Motor neuron (in vitro differentiated cells): ENCODE measurements around the gene CRHR1. TPM values are rescaled to one million over a fixed set of nuclear protein-coding genes. Genes with fewer than 3 reads are reported as not detected.

Source experiments
- ATAC-seq, 8 experiments: fragments of 200-7000 bp; cut with Tn5 transposase; replicated peaks in 6 of 8; 2 replicates each; pipeline ENCODE4 v1.8.0; 2021; ENCODE audit warnings: mild to moderate bottlenecking in 8 of 8, moderate library complexity in 8 of 8
- H3K27ac ChIP-seq, 2 donors: fragments of 250-450 bp; sonication (Bioruptor Pico); 2 replicates each; pipeline ENCODE4 v1.9.0; 2021; ENCODE audit warnings: antibody characterized with exemption in 2 of 2, mild to moderate bottlenecking in 2 of 2, moderate library complexity in 1 of 2
- H3K4me1 ChIP-seq, 2 donors: fragments of 250-450 bp; sonication (Bioruptor Pico); replicated peaks in 1 of 2; 2 replicates each; pipeline ENCODE4 v1.6.1; 2021; ENCODE audit warnings: antibody characterized with exemption in 2 of 2, mild to moderate bottlenecking in 2 of 2, moderate library complexity in 1 of 2
- H3K4me3 ChIP-seq, 5 donors: fragments of 250-450 bp; sonication (Bioruptor Pico); 2 replicates each; pipeline ENCODE4 v1.9.0; 2021; ENCODE audit warnings: antibody characterized with exemption in 5 of 5, mild to moderate bottlenecking in 5 of 5, moderate library complexity in 4 of 5
- WGBS, 10 experiments: fragments of 450-650 bp; shearing (Covaris generic); methylation state at CpG; one replicate each; pipeline ENCODE4 v1.0.0; 2022; 5-methylcytosine and 5-hydroxymethylcytosine counted together
- in situ Hi-C, 9 experiments: fragments of 400-800 bp; cut with MboI; loops; one replicate each; pipeline ENCODE4 v1.15.0; 2021; ENCODE audit warnings: low sequenced_read_pairs in 9 of 9, low pct_unique_long_range_greater_than_20kb in 2 of 9; ENCODE audit not compliant: unreplicated experiment in 9 of 9
- total RNA-seq, 8 experiments: library from RNA; unstranded; fragments of 300-600 nt; gene quantifications; 2 replicates each; pipeline versions ENCODE4 v1.2.3 to v1.2.4, GENCODE V29; 2022

The CRHR1 gene
- total RNA-seq, 8 experiments from 2014 or later = 0.21 to 10.3 (median 1.7) TPM; not detected in 1

DNA sequence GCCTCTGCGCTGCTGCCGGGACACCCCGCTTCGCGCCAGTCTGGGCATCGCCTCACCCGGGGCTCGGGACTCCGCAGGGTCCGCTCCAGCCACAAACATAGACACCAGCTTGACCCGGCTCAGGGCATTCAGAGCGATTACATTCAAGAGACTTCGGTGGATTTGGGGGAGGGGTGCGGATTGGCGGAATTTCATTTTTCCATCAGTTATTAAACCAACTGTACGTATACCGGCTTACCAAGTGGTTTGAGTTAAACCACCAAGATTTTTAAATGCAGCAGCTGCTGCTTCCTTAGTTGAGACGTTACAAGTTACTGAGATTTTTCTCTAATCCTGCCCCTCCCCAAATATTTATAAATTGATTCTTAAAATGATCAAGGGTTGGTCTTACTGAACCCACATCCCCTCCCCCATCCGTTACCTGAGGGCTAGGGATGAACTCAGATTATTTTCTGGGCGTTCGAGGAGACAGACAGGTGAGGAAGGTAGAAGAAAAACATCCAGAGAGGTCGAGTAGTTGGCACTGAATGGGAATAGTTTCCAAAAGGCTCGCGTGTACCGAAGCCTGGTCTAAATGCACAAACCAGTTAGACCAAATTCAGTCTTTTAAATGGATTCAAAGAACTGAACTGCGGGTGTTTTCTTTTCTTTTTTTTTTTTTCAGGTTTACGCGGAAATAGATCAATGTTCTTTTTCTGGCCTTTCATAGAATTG lies 1.5 kb downstream of the CRHR1 start:
- Histone ChIP-seq H3K27ac (no peak overlapping the region), H3K4me1 (peaks cover 0 to 7% of the 10 kb centered on the region in 2 donors), H3K4me3 (peak overlapping the region; percentile 53 to 73 (median 59))
- no peak for ATAC-seq
- 31 to 81% (median 47%) methylated on average over 2 to 25 of the region's 28 CpGs for WGBS, 10 experiments
- in situ Hi-C loops = no loop called here

DNA sequence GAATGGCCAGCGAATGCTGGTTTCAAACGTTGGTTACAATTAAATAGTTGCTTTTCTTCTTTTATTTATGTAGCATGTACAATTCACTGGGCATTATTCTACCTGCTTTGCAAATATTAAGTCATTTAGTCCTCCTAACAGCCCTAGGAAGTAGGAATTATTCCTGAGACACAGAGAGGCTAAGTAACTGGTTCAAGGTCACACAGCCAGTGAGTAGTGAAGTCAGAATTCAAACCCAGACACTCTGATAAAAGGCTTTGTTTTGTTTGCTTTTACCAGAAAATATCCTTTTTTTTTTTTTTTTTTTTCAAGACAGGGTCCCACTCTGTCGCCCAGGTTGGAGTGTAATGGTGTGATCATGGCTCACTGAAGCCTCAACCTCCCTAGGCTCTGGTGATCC lies 2.2 kb downstream of the CRHR1 start:
- no peak overlapping the region for H3K27ac ChIP-seq
- in situ Hi-C loops = no loop called here
- 50 to 100% (median 63%) methylated on average over 1 to 3 of the region's 3 CpGs for WGBS, 10 experiments
- H3K4me1 ChIP-seq = peaks cover 0 to 7% of the 10 kb centered on the region in 2 donors
- ATAC-seq = no peak
- H3K4me3 ChIP-seq = no peak overlapping the region

DNA sequence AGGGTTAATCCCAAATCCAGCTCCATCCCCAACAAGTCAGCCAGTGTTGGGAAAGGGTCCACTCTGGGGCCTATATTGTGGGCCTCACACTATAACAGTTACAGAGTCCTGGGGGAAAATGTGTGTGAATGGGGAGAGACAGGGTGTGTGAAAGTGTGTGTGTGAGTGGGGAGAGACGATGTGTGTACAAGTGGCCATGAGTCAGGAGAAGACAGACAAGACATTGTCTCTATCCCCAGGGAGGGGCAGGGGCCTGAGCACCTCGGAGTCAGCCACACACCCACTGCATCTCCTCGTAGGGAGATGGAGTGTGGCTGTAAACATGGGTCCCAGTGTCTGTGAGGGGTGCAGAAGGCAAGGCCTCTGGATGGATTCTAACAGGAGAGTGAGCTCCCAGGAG lies 2.9 kb downstream of the CRHR1 start:
- in situ Hi-C loops = no loop called here
- Histone ChIP-seq H3K4me3 (no peak overlapping the region), H3K4me1 (peaks cover 0 to 7% of the 10 kb centered on the region in 2 donors), H3K27ac (no peak overlapping the region)
- 17 to 86% (median 25%) methylated on average over 1 to 2 of the region's 3 CpGs; no CpG with 5 or more reads in 4 of the 10 experiments for WGBS, 10 experiments
- ATAC-seq = no peak

DNA sequence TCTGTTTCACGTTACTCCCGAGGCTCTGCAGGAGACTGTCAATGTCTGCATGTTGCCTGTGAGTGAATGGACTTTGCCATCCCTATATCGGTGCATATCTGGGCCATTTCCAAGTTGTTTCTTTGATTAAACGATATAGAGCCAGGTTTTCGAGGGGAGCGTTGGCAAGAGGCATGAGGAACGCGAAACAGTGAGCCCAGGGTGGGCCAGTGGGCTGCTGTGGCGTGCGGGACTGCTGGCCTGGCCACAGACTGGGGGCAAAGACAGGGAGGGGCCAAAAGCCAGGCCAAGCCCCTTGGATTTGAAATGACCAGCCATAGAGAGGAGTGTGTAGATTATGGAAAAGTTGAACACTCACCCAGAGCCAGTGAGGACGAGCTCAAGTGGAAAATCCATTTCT lies 3.5 kb downstream of the CRHR1 start:
- no peak overlapping the region for H3K27ac ChIP-seq
- H3K4me3 ChIP-seq = no peak overlapping the region
- in situ Hi-C loops = no loop called here
- H3K4me1 ChIP-seq = peaks cover 0 to 7% of the 10 kb centered on the region in 2 donors
- ATAC-seq = no peak
- 37 to 80% (median 64%) methylated on average over 1 to 7 of the region's 11 CpGs; no CpG with 5 or more reads in 3 of the 10 experiments for WGBS, 10 experiments

DNA sequence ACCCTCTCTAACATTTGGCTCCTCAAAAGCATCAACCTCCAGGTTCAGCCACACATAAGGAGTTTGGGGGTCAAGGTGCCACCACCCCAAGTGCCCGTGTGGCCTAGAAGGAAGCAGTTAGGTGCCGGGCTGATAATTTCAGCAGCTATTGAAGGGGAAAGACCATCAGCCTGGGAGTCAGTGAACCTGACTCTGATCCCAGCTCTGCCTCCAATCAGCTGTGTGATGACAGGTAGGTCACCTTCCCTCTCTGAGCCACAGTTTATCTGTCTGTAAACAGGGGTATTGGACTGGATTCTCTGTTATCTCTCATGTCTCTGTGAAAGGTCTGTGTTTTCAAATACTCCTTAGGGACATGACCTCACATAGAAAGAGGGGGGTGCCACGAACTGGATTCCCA lies 3.9 kb downstream of the CRHR1 start:
- H3K4me3 ChIP-seq = no peak overlapping the region
- ATAC-seq = no peak
- H3K4me1 ChIP-seq = peaks cover 0 to 7% of the 10 kb centered on the region in 2 donors
- WGBS, 10 experiments = 20 to 90% (median 40%) methylated on average over 1 of the region's 3 CpGs; no CpG with 5 or more reads in 7 of the 10 experiments
- in situ Hi-C loops = no loop called here
- H3K27ac ChIP-seq = no peak overlapping the region

DNA sequence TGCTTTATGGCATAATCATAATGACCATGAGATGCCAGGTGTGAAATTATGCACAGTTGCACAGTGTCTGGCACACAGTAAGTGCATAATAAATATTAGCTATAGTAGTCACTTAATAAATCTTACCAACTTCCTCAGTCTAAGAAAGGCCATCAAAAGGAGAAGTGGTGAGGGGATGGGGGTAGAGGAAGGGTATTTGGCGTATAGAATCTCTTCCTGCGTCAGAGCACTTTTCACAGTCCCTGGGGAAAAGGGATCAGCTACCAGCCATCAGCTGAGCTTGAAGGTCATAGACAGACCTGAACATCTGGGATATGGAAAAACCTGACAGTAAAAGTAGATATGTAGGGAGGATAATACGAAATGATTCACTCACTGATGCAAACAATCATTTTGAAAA lies 5.8 kb downstream of the CRHR1 start:
- H3K4me3 ChIP-seq = no peak overlapping the region
- ATAC-seq = no peak
- H3K27ac ChIP-seq = no peak overlapping the region
- H3K4me1 ChIP-seq = peaks cover 0 to 7% of the 10 kb centered on the region in 2 donors
- WGBS, 10 experiments = 0 to 88% (median 50%) methylated on average over 1 to 3 of the region's 3 CpGs; no CpG with 5 or more reads in 3 of the 10 experiments
- in situ Hi-C loops = no loop called here

DNA sequence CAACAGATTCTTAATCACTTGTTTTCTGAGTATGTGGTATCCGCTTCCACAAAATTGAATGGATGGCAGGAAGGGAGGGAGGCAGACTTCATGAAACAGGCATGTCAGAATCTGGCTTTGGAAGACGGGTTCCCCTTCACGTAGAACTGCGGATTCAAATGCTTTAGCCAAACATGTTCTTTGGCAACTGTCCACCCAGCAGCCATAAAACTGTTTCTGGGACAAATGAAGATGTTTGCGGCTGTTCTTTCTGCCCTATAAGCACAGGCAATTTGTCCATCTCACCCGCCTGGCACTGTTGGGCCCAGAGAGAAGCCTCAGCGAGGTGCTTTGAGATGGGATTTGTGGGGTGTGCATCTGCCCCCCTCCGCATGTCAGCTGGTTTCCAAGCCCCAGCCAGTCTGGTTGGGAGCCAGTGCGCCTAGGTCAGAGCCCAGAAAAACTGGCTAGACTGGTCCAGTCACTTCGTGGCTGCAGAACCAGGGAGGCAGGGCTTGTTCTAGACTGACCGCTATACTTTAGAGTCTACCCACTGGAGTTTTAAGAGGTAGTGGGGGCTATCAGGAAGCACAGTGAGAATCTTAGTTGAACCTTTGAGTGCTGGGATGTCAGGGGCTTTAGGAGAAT lies 6.3 kb downstream of the CRHR1 start:
- no peak overlapping the region for H3K4me3 ChIP-seq
- in situ Hi-C loops = no loop called here
- H3K27ac ChIP-seq = no peak overlapping the region
- peaks cover 0 to 3% of the 10 kb centered on the region in 2 donors for H3K4me1 ChIP-seq
- ATAC-seq = no peak
- WGBS, 10 experiments = 0 to 100% (median 37%) methylated on average over 1 to 5 of the region's 11 CpGs

DNA sequence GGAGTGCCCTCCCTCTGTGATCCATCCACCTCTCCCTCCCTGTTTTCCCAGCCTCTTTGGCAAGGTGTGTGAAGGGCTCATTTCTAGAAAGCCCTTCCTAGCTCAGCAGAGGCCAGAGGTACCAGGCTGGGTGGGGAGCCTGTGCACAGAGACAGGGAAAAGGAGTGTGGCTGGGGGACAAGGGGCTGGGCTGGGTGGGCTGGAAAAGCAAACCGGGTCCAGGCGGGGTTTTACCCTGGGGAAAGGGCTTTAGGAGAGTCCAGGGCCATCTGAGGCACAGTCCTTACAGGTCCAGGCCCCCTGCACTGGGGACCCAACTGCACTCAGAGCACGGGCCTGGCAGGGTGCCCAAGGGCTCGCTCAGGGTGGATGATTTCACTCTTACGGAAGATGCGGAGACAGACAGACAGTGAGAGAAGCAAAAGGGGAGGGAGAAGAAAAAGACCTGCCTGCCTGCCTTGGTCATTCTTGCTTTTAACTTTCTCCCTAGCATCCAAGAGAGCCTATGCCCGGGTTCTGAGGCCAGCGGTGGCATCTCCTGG lies 7.0 kb downstream of the CRHR1 start:
- Histone ChIP-seq H3K4me1 (no peaks in the 10 kb centered on the region), H3K27ac (no peak overlapping the region), H3K4me3 (no peak overlapping the region)
- WGBS, 10 experiments = 60 to 70% (median 60%) methylated on average over 1 to 2 of the region's 8 CpGs; no CpG with 5 or more reads in 7 of the 10 experiments
- in situ Hi-C loops = no loop called here
- peak in 1 of 8 experiments; percentile 47 for ATAC-seq

DNA sequence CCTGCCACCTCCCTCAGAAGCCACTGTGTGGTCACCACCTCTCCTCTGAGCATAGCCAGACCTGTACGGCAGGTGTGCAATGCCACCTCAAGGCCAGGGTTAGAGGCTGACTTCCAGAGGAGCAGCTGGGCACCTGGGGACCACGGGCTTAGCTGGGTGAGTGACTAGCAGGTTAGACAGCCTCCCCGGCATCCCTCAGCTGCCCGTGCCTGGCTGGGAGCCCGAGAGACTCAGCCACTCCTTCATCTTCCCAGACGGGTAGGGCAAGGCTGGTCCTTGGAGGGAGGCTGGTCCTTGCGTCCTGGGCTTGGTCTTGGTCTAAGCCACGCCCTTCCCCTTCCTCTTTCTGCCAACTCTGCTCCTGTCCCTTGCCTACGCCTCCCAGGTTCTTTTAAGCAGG lies 7.8 kb downstream of the CRHR1 start:
- Histone ChIP-seq H3K4me3 (no peak overlapping the region), H3K4me1 (no peaks in the 10 kb centered on the region), H3K27ac (no peak overlapping the region)
- 0 to 78% (median 60%) methylated on average over 1 to 6 of the region's 9 CpGs; no CpG with 5 or more reads in 3 of the 10 experiments for WGBS, 10 experiments
- in situ Hi-C loops = no loop called here
- no peak for ATAC-seq

DNA sequence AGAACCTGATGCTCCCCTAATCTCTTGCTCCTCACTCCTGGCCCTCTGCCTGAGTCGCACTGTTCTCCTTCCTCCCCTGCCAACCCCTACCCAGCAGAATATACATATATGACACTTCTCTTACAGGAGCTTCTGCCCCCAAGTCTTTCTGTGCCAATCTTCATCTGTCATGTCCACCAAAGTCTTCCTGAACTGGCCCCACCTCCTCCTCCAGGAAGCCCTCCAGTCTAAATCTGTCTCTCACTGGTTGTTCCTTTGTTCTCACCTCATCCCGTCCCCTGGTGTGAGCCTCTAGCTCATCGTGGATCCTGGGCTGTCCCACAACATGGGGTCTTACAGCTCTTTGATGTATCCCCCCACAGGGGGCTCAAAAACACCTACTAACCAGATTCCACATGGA lies 8.3 kb downstream of the CRHR1 start:
- Histone ChIP-seq H3K4me3 (no peak overlapping the region), H3K27ac (no peak overlapping the region), H3K4me1 (no peaks in the 10 kb centered on the region)
- in situ Hi-C loops = no loop called here
- no peak for ATAC-seq
- WGBS, 10 experiments = 0 to 88% (median 49%) methylated on average over 1 to 2 of the region's 3 CpGs; no CpG with 5 or more reads in 5 of the 10 experiments

DNA sequence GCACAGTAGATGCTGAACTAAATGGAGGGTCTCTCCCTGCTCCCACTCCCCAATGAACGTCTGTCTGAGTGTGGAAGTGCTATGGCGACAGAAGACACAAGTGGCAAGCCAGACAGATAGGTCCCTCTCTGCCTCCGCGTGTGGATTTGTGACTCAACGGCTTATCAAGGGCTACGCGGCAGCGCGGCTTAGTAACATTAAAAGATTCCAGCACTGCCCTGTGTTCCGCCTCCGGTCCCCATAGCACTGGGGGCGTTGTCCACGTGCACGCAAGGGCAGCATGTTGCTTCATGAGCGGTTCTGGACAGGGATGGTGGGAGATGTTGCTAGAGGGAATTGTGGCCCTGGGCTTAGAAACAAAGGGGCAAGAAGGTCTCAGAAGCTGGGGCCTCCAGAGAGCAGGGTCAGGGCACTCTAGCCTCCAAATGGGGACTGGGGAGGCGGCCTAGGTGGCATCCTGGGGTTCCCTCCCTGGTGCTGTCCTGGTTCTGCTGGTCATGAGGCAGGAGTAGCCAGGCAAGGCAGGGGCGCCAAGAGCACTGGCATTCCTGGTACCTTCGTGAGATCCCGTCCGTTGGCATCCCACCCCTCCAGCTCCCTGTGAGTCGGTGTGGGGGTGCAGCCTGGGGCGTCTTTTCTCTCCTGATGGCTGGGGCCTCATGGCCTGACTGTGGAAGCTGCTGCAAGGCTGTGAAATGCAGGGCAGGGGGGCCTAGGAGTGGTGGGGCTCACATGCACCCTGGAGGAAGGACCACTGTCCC lies 9.1 kb downstream of the CRHR1 start:
- WGBS, 10 experiments = 8 to 100% (median 91%) methylated on average over 2 to 13 of the region's 22 CpGs; no CpG with 5 or more reads in 3 of the 10 experiments
- no peak for ATAC-seq

DNA sequence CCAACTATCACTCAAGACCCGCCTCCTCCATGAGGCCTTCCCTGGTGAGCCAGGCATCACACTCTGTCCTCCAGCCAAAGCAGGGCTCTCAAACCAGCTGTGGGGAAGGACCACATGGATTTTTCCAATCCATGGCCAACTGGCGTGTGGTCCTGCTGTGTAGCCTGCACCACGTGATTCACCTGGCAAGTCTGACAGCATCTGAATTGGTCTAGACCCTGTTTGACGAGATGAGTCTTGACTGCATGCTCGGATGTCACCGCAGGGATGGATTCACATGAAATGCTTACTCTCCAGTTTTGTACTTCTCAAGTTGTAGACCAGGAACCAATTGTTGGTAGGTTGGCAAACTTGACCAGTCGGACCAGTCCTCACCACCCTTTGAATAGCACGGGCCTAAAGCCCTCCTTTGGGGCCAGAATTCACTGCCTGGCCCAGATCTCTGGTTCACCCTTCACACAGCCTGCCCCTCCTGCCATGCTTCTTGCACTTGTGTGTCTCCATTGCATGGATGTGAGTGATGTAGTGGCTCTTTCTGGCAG lies 9.9 kb downstream of the CRHR1 start:
- H3K4me3 ChIP-seq = no peak overlapping the region
- WGBS, 10 experiments = 13 to 100% (median 95%) methylated on average over 1 to 5 of the region's 8 CpGs; no CpG with 5 or more reads in 1 of the 10 experiments
- no peak for ATAC-seq
- in situ Hi-C loops = no loop called here
- no peak overlapping the region for H3K27ac ChIP-seq
- peaks cover 0 to 2% of the 10 kb centered on the region in 2 donors for H3K4me1 ChIP-seq

More for the DNA sequence above, 9.1 kb downstream of the CRHR1 start:
- no peaks in the 10 kb centered on the region for H3K4me1 ChIP-seq
- no peak overlapping the region for H3K27ac ChIP-seq
- in situ Hi-C loops = no loop called here
- H3K4me3 ChIP-seq = no peak overlapping the region
